ENCODE measurements around the gene SULT4A1.

Gene SULT4A1

DNA sequence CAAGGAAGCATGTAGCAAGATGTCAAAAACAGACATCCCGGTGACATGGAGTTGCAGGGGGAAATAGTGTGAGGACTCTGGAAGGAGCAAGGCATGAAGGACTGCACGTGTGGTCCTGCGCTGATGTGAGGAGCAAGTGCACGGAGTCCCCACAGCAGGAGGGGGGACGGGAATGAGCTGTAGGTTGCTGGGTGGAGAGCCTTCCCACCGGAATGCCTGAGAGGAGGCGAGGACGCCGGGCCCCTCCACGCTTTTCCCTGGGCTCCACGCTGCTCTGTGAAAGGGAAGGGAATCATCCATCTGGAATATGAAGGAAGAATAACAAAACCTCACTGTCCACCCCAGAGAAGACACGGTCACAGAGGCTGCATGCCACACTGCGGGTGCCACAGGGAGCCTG, 26.6 kb downstream of the SULT4A1 start:
- TF ChIP-seq, protein P1, sequence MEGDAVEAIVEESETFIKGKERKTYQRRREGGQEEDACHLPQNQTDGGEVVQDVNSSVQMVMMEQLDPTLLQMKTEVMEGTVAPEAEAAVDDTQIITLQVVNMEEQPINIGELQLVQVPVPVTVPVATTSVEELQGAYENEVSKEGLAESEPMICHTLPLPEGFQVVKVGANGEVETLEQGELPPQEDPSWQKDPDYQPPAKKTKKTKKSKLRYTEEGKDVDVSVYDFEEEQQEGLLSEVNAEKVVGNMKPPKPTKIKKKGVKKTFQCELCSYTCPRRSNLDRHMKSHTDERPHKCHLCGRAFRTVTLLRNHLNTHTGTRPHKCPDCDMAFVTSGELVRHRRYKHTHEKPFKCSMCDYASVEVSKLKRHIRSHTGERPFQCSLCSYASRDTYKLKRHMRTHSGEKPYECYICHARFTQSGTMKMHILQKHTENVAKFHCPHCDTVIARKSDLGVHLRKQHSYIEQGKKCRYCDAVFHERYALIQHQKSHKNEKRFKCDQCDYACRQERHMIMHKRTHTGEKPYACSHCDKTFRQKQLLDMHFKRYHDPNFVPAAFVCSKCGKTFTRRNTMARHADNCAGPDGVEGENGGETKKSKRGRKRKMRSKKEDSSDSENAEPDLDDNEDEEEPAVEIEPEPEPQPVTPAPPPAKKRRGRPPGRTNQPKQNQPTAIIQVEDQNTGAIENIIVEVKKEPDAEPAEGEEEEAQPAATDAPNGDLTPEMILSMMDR (conservative IDR thresholded peaks at IDR 0.05; ENCODE audit: low read depth), result no peak
- ChIA-PET POLR2A (ENCODE audit: low non-redundant PET) (no interaction called here), CTCF (interaction anchor here (0.6 to 0.7 kb wide), 2 partner anchors 625 to 994 kb away, joined by 4 read pairs; no protein-coding TSS in a partner anchor)
- no peak for DNase-seq (ENCODE audit: low spot score)
- H3K27ac ChIP-seq, result no peak overlapping the region

DNA sequence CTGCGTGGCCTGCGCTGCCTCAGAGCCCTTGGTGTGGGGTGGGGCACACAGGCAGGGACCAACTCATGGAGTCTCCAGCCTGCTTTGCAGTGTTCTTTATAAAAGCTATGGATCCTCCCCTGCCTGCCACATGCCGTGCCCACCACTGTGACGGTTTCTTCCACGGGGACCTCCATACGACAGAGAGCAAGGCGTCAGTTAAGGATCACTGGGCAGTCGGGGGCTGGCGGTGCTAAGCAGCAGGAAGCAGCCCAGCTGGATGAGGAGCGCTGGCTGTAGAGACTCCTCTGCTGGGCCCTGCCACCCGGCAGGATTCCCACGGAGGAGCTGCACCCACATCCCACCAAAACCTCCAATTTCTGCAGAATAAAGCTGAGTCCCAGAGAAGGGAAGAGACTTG, 27.1 kb downstream of the SULT4A1 start:
- DNase-seq (ENCODE audit: low spot score), result no peak
- H3K27ac ChIP-seq, result no peak overlapping the region
- POLR2A ChIA-PET (ENCODE audit: low non-redundant PET), result no interaction called here
- CTCF ChIA-PET, result interaction anchor here (0.6 to 0.7 kb wide), 2 partner anchors 30 to 994 kb away, joined by 4 read pairs; no protein-coding TSS in a partner anchor
- TF ChIP-seq, protein P1 (conservative IDR thresholded peaks at IDR 0.05; ENCODE audit: low read depth), result no peak

- DNase-seq (ENCODE audit: low spot score), result no peak
- TF ChIP-seq, protein P1 (conservative IDR thresholded peaks at IDR 0.05; ENCODE audit: low read depth), result no peak
- POLR2A ChIA-PET (ENCODE audit: low non-redundant PET), result interaction anchor here (0.7 kb wide), 1 partner anchor 22 kb away, joined by 3 read pairs; the partner anchor contains the start of gene EFCAB6
- CTCF ChIA-PET, result interaction anchor here (0.6 kb wide), 1 partner anchor 14 kb away, joined by 3 read pairs; no protein-coding TSS in a partner anchor
- H3K27ac ChIP-seq, result no peak overlapping the region
These were observed 28.8 kb downstream of the SULT4A1 start for GRCh38 chr22:43833286-43834240.

DNA sequence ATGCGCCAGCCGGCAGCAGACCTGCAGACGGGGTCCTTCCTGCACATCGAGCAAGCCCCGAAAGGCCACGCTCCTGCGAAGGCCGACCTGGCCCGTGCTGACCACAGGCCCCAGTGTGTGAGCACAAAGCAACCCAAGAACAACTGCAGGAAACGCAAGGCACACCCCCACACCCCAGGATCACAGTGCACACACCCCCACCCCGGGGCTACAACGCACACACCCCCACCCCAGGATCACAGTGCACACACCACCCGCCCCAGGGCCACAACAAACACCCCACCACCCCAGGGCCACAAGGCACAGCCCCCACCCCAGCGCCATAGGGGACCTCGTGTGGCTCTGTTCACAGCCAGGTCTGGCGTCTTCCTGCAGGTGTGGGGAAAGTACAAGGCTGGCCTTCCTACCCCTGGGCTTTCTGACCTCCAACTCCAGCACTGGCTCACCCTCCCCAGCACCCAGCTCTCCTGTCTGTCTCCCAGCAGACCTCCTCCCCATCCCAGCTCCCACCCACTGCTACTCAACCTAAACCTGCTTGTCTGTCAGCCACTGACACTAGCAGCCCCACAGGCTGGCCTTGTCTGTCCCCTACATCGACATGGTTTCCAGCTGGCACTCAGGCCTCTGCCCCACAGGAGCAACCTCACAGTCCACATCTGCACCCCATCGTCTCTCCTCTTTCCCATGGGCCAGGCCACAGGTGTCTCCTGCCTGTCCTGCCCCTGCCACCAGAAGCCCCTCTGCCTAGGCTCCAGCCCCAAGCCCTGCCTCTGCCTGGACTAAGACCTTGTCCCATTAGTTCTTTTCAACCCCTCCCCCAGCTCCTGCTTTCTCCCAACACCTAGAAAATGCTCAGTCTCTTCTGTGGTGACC, 29.7 kb downstream of the SULT4A1 start:
- no peak overlapping the region for H3K27ac ChIP-seq
- ChIA-PET CTCF (no interaction called here), POLR2A (ENCODE audit: low non-redundant PET) (no interaction called here)
- TF ChIP-seq, protein P1 (conservative IDR thresholded peaks at IDR 0.05; ENCODE audit: low read depth), result no peak
- no peak for DNase-seq (ENCODE audit: low spot score)

DNA sequence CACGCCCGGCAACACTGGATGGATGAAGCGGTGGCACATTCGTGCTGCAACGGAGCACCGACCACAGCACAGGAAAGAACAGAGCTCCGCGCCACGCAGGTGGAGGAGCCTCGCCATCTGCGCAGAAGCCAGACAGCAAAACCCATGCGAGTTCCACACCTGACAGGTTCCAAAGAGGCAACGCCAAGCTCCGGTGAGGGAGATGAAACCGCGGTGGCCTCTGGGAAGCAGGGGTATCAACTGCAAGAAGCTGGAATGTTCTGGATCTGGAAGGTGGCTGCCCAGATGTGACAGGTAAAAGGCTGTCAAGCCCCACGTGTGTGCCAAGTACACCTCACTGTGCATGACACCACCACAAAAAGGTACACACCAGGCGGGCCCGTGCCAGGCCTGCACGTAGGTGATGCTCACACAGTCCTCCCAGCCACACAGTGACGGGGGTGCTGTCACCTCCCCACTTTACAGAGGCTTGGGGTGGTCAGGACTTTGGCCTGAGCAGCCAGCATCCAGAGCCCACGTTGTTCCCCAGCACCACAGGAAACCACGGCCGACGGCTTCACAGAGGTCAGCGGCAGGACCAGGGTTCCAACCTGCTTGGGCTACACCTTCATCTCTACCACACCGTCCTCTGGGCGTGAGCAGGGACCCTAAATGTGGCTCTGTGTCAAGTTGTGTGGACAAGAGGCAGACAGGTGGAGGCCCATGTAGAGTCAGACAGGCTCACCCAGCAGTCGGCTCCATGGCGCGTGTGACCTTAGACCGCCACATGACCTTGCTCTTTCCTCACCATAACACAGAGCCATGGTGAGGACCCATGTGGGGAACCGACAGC, 30.5 kb downstream of the SULT4A1 start:
- POLR2A ChIA-PET (ENCODE audit: low non-redundant PET), result no interaction called here
- CTCF ChIA-PET, result no interaction called here
- TF ChIP-seq, protein P1 (conservative IDR thresholded peaks at IDR 0.05; ENCODE audit: low read depth), result no peak
- H3K27ac ChIP-seq, result no peak overlapping the region
- no peak for DNase-seq (ENCODE audit: low spot score)
